Measurements from ENCODE around the gene ARHGAP9.

GRCh38 chr12:57476162-57476992 is 3.3 kb downstream of the ARHGAP9 start:
- no peak for TF ChIP-seq YY1 (tag by site-specific recombination; IDR thresholded peaks at IDR 0.05)
- TF ChIP-seq, protein P1, sequence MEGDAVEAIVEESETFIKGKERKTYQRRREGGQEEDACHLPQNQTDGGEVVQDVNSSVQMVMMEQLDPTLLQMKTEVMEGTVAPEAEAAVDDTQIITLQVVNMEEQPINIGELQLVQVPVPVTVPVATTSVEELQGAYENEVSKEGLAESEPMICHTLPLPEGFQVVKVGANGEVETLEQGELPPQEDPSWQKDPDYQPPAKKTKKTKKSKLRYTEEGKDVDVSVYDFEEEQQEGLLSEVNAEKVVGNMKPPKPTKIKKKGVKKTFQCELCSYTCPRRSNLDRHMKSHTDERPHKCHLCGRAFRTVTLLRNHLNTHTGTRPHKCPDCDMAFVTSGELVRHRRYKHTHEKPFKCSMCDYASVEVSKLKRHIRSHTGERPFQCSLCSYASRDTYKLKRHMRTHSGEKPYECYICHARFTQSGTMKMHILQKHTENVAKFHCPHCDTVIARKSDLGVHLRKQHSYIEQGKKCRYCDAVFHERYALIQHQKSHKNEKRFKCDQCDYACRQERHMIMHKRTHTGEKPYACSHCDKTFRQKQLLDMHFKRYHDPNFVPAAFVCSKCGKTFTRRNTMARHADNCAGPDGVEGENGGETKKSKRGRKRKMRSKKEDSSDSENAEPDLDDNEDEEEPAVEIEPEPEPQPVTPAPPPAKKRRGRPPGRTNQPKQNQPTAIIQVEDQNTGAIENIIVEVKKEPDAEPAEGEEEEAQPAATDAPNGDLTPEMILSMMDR (tag by site-specific recombination; IDR thresholded peaks at IDR 0.05) = no peak
- TF ChIP-seq ZNF221 (tag by site-specific recombination; IDR thresholded peaks at IDR 0.05; ENCODE audit: borderline replicate concordance) = no peak
- TF ChIP-seq, protein P2, sequence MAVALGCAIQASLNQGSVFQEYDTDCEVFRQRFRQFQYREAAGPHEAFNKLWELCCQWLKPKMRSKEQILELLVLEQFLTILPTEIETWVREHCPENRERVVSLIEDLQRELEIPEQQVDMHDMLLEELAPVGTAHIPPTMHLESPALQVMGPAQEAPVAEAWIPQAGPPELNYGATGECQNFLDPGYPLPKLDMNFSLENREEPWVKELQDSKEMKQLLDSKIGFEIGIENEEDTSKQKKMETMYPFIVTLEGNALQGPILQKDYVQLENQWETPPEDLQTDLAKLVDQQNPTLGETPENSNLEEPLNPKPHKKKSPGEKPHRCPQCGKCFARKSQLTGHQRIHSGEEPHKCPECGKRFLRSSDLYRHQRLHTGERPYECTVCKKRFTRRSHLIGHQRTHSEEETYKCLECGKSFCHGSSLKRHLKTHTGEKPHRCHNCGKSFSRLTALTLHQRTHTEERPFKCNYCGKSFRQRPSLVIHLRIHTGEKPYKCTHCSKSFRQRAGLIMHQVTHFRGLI (tag by site-specific recombination; IDR thresholded peaks at IDR 0.05) = no peak
- no peak for TF ChIP-seq ZNF239 (tag by site-specific recombination; IDR thresholded peaks at IDR 0.05)
- no peak for TF ChIP-seq ZNF274 (IDR thresholded peaks at IDR 0.05; ENCODE audit: low read length)
- no peak for TF ChIP-seq ZNF274 (tag by site-specific recombination; IDR thresholded peaks at IDR 0.05; ENCODE audit: borderline replicate concordance)
- no peak for TF ChIP-seq ZSCAN18 (tag by site-specific recombination; IDR thresholded peaks at IDR 0.05)
- TF ChIP-seq ZBTB21 (tag by site-specific recombination; IDR thresholded peaks at IDR 0.05) = no peak
- TF ChIP-seq, protein P3, sequence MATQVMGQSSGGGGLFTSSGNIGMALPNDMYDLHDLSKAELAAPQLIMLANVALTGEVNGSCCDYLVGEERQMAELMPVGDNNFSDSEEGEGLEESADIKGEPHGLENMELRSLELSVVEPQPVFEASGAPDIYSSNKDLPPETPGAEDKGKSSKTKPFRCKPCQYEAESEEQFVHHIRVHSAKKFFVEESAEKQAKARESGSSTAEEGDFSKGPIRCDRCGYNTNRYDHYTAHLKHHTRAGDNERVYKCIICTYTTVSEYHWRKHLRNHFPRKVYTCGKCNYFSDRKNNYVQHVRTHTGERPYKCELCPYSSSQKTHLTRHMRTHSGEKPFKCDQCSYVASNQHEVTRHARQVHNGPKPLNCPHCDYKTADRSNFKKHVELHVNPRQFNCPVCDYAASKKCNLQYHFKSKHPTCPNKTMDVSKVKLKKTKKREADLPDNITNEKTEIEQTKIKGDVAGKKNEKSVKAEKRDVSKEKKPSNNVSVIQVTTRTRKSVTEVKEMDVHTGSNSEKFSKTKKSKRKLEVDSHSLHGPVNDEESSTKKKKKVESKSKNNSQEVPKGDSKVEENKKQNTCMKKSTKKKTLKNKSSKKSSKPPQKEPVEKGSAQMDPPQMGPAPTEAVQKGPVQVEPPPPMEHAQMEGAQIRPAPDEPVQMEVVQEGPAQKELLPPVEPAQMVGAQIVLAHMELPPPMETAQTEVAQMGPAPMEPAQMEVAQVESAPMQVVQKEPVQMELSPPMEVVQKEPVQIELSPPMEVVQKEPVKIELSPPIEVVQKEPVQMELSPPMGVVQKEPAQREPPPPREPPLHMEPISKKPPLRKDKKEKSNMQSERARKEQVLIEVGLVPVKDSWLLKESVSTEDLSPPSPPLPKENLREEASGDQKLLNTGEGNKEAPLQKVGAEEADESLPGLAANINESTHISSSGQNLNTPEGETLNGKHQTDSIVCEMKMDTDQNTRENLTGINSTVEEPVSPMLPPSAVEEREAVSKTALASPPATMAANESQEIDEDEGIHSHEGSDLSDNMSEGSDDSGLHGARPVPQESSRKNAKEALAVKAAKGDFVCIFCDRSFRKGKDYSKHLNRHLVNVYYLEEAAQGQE (tag by site-specific recombination; IDR thresholded peaks at IDR 0.05) = no peak

Measured in HEK293 (cell line).